ENCODE data around the gene MAN2A1.
"Not testable (repeated sequence)": the region's sequence is repeated elsewhere in the genome, so short reads cannot be mapped to it uniquely, and the experiment has no call there.

Gene MAN2A1

DNA sequence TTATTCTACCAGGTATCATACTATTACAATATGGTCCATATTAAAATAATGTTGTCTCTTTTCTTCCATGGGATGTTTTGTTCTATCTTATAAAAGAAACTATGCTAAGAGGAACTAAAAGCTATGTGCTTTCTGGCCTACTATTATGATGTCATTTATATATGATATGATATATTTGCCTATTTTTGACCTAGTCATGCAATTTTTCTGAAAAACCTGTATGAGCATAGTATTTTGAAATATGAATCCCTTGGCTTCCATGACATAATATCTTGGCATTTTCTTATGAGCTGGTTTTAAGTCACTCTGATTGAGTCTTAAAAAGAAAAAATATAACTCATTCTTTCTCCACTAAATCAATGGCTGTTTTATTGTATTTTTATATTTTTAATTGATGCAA lies 60.7 kb downstream of the MAN2A1 start:
- in situ Hi-C loops (cut with MboI; ENCODE audit: low sequenced_read_pairs) = no loop called here

DNA sequence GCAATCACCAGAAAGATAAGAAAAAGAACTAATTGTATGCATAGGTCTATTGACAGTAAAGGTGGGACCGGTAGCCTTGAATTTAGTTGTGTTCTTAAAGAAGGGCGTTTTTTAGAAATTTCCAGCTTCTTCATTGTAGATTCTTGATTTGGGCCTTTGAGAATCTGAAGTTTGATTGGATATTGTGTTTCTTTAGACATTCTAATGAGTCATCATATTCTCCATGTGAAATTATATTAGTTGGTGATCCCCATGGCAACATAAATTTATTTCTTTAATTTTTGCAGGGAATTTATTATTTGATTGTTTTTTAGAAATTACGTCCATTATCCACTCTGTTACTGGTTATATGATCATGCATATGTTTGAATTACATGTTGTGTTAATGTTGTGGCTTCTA lies 63.6 kb downstream of the MAN2A1 start:
- in situ Hi-C loops (cut with MboI; ENCODE audit: low sequenced_read_pairs) = no loop called here

DNA sequence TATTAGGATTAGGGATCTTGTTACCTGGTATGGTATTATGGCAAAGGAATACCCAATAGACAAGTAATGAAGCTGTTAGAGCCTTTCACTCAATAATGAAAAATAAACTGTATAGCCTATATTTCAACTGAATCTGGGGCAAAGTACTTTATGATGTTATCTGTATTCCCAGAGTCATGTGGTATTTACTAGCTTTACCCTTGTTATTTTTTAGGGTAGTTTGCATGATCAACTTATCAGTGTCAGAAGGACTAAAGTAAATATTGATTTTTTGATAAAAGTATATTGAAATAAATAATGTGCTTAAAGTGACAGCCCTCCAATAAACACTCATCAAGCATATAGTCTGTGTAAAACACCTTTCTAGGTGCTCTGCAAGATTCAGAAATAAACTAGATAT lies 64.6 kb downstream of the MAN2A1 start:
- in situ Hi-C loops (cut with MboI; ENCODE audit: low sequenced_read_pairs) = no loop called here

- in situ Hi-C loops (cut with MboI; ENCODE audit: low sequenced_read_pairs) = no loop called here
Measured at GRCh38 chr5:109755761-109756160, 66.0 kb downstream of the MAN2A1 start.

GRCh38 chr5:109756543-109757185 lies 66.9 kb downstream of the MAN2A1 start:
- in situ Hi-C loops (cut with MboI; ENCODE audit: low sequenced_read_pairs) = no loop called here

DNA sequence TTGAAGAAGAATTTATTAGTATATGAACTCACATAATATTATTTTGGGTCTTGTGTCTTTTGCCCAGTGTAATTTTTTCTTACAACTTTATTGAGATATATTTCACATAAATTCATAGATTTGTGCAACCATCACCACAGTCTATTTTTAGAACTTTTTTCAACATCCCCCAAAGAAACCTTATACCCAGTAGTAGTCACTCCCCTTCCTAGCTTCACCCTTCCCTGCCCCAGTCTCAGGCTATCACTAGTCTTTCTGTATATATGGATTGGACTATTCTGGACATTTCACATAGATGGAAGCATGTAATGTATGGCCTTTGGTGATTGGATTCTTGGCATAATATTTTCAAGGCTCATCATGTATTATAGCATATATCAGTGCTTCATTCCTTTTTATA lies 67.8 kb downstream of the MAN2A1 start:
- in situ Hi-C loops (cut with MboI; ENCODE audit: low sequenced_read_pairs) = no loop called here

DNA sequence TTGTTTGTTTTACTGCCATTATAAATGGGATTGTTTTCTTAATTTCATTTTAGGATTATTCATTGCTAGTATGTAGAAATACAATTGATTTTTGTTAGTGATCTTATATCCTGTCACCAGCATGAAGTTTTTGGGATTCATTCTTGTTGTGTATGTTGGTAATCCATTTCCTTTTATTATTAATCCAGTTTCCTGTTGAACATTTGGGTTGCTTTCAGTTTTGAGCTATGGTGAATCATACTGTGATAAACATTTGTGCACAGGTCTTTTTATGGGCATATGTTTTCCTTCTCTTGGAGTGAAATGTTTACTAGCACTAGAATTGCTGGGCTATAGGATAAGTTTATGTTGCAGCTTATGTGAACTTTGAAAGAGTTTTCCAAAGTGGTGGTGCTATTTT lies 69.6 kb downstream of the MAN2A1 start:
- in situ Hi-C loops (cut with MboI; ENCODE audit: low sequenced_read_pairs) = no loop called here

GRCh38 chr5:109760130-109760529 lies 70.4 kb downstream of the MAN2A1 start:
- in situ Hi-C loops (cut with MboI; ENCODE audit: low sequenced_read_pairs) = not testable (repeated sequence)

DNA sequence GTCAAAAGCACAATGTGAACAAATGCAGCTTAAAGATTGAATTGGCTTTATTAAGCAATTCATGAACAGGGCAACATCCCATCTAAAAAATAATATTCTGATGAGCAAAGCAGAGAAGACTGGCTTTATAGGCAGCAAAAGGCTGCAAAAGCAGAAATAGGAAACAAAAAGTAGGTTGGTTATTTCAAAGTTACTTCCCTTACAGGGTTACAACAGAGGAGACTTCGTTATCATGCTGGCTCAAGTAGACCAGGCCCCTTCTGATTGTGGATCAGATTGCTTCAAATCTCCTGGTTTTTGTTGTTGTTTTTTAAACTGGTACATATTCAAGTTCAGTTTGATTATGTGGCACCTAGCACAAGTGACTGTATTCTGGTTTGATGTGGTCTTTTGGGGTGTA lies 73.1 kb downstream of the MAN2A1 start:
- in situ Hi-C loops (cut with MboI; ENCODE audit: low sequenced_read_pairs) = no loop called here

DNA sequence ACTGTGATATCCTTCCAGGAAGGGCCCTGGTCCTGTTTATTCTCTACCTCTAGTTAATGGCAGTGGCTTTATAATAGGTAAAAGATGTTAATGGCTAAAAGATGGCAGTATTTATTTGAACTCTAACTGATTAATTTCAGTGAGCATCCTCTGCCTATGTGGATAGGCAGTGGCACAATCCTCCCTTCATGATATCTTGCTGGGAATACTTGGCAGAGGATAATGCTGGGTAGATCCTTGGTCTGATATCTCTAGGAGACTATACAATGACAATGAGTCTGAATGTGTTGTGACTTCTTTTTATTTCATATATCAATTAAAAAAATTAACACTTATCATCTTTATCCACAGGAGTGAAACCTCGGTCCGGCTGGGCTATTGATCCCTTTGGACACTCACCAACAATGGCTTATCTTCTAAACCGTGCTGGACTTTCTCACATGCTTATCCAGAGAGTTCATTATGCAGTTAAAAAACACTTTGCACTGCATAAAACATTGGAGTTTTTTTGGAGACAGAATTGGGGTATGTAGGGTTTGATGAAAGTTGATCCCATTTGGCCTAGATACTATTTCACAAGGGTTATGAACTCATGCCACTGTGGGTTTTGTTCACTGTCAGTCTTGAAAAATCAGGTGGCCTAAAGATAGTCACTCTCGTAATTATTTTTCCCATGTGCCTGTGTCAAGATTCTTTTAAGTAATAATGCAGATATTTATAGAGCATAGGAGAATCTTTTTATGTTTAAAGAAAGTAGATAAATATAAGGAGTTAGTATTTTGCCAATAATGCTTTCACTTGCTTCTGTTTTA lies 77.7 kb downstream of the MAN2A1 start:
- in situ Hi-C loops (cut with MboI; ENCODE audit: low sequenced_read_pairs) = no loop called here

- in situ Hi-C loops (cut with MboI; ENCODE audit: low sequenced_read_pairs) = no loop called here
Measured at GRCh38 chr5:109767997-109768396, 78.3 kb downstream of the MAN2A1 start.

DNA sequence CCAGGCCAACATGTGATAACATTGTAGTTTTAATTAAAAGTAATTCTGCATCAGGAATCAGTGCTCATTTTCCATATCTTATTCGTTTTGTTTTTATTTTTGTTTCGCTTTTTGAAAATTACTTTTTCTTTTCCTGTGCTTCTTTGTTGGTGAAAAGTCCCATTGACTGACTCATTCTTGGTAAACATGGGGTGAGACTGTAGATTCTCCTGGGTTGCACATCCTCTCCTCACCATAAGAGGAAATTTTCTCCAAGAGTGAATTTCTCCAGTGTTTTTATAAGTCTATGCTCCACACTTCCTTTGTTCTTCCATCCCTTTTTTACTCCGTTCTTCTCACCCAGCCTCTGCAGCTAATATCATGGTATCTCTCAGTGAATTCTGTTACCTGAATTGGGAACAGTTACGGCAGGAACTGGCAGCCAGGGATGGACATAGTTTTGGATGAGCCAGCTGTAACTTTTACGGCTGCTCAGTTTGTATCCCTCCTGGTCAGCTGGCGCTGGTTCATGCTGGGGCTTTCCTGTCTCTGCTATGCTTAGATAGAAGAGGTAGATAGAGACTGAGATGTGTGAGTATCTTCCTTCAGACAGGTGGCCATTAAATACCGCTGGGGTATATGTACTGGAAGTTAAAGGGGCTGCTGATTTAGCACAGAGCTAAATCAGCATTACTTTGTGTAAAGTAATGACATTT lies 80.0 kb downstream of the MAN2A1 start:
- in situ Hi-C loops (cut with MboI; ENCODE audit: low sequenced_read_pairs) = no loop called here

DNA sequence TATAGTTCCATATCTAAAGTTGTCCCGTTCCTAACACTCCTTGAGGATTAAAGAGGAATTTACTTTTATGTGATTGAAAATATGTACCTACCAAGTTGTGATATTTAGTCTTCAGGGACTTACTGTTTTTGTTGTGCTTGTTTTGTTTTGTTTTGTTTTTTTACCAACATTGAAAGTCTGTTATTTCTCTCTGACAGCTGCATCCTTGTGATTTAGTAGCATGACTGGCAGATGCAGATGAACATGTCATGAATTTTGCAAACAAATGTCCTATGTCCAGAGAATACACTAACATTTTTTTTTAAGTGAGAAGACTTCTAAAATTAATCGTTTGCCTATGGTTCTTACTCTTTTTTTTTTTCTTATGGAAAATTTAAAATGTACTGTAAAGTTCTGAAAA lies 85.4 kb downstream of the MAN2A1 start:
- in situ Hi-C loops (cut with MboI; ENCODE audit: low sequenced_read_pairs) = no loop called here

- in situ Hi-C loops (cut with MboI; ENCODE audit: low sequenced_read_pairs) = no loop called here
Measured at GRCh38 chr5:109779036-109779735, 89.5 kb downstream of the MAN2A1 start.

DNA sequence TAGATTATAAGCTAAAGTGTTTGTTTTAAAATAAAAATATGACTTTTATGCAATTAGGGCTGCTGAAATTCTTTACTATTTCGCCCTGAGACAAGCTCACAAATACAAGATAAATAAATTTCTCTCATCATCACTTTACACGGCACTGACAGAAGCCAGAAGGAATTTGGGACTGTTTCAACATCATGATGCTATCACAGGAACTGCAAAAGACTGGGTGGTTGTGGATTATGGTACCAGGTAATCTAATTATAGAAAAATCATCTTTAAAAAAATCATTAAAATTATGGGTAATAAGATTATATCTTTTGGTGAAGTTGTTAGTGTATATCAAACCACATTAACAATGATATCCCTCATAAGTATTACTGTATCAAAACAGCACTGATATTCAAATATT lies 95.0 kb downstream of the MAN2A1 start:
- in situ Hi-C loops (cut with MboI; ENCODE audit: low sequenced_read_pairs) = no loop called here

DNA sequence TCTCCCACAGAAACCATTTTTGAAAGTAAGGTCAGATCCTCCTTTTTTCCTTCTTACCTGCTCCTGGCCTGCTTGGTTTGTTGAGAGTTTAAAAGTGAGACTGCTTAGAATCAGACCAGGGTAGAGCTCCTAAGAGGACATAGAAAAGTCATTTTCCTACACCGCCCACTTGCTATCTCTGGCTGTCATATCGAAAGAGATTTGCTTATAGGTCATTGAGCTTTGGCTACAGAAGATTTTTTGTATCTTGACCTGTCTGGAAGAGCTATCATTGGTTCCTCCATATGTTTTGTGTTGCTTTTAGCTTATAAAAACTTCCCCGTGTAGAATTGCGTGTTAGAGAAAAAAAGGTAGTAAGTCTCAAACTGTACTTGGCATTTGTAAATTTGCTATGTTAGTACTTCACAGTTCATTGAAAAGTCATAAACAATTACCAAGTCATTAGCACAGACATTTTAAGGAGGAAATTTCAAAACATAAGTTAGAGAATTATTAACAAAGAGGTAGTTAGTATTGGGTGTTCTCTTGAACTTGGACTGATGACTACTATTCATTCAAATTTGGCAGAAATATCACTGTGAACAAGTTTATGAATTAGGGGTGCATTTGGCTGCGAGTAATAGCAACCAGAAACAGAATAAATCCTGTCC lies 96.6 kb downstream of the MAN2A1 start:
- in situ Hi-C loops (cut with MboI; ENCODE audit: low sequenced_read_pairs) = no loop called here

DNA sequence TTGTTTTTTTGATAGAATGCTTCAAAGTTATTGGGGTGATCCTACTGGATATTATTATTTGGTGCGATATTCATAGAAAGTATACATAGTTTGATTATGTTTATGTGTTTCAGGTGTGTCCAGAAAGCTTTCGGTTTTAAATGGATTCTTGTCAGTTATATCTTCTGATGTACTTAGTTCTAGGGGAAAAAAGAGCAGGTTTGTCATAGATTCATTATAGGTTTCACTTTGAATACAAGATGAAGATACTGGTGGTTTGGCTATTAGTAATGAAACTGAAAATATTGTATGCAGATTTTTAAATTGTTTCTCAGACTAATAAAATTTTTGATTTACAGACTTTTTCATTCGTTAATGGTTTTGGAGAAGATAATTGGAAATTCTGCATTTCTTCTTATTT lies 98.9 kb downstream of the MAN2A1 start:
- in situ Hi-C loops (cut with MboI; ENCODE audit: low sequenced_read_pairs) = no loop called here

DNA sequence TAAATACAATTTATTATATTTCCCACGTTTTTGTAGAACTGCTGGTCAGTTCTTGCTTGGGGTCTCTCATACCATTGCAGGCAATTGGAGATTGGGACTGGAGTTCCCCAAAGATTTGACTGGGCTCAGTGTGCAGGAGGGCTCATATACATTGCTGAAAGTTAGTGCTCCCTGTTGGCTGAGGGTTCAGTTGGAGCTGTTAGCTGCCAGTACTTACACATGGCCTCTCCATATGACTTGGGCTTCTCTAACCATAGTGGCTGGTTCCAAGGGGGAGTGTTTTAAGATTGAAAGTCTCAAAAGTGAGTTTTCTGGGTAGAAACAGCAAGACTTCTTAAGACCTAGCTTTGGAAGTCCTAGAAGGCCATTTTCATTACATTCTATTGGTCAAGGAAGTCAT lies 102.9 kb downstream of the MAN2A1 start:
- in situ Hi-C loops (cut with MboI; ENCODE audit: low sequenced_read_pairs) = no loop called here

GRCh38 chr5:109803854-109804253 lies 114.1 kb downstream of the MAN2A1 start:
- in situ Hi-C loops (cut with MboI; ENCODE audit: low sequenced_read_pairs) = no loop called here

- in situ Hi-C loops (cut with MboI; ENCODE audit: low sequenced_read_pairs) = no loop called here
Measured at GRCh38 chr5:109805472-109805871, 115.7 kb downstream of the MAN2A1 start.

- in situ Hi-C loops (cut with MboI; ENCODE audit: low sequenced_read_pairs) = no loop called here
Measured at GRCh38 chr5:109805883-109806282, 116.2 kb downstream of the MAN2A1 start.
